ENCODE results near the gene TAOK1. TPM values are rescaled to one million over a fixed set of nuclear protein-coding genes. Genes with fewer than 3 reads are reported as not detected.

The TAOK1 gene
- total and polyA plus RNA-seq, 10 of the 15 experiments (the other 5 are each of a cell fraction or from before 2014, with no cell fraction given) = 2.0 to 27.1 (median 11.8) TPM

DNA sequence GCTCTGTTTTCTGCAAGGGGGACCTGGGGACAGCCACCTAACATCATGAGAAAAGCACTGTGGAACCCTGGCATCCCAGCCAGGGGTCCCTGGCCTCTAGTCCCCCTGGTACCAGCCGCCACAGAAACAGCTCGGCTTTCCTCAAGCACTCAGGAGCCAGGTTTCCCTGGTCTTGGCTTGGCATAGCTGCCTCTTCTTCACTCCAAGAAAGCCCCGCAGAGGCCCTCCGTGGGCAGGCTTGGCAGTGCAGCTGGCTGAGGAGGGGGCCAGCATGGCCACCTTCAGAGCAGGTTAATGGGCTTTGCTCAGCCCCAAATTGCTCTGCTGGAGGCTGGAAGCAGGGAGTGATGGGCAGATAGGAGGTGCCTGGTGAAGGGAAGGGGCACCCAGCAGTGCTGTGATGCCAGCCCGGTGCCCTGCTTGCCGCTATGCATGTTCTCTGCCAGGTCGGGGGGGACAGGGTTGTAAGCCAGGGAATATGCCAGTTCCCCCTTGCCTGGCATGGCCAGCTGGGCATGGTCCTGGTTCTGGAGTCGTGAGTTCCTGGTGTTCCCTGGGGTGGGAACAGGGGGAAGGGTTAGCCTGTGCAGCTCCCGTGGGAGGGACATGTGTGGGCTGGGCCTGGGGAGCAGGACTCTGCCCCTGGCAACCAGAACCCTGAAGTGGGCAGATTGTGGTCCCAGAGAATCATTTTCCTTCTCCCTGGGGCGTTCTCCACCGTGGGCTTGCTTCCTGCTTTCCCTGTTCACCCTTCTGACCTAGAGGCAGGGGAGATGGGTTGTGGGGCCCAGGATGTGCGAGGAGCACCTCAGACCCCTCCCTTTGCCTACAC is 206.0 kb downstream of the TAOK1 start:
- TF ChIP-seq STAT3 (IDR thresholded peaks at IDR 0.05; ENCODE audit: low read depth, low read length) (no peak), MTA3 (IDR thresholded peaks at IDR 0.05; ENCODE audit: borderline replicate concordance, low read length) (no peak), USF1 (IDR thresholded peaks at IDR 0.05; ENCODE audit: borderline replicate concordance, extremely low read length, insufficient read depth, low read depth, low read length) (no peak), CBFB (IDR thresholded peaks at IDR 0.05; ENCODE audit: low read depth) (no peak)
- CTCF ChIA-PET = interaction anchor here (0.8 to 1.8 kb wide), 2 partner anchors 16 to 17 kb away, joined by 3 to 7 read pairs; no protein-coding TSS in a partner anchor
- BruUV-seq (replicated peaks) = no TSS peak

GRCh38 chr17:29596811-29597210 is 206.6 kb downstream of the TAOK1 start:
- no peaks in the 10 kb centered on the region for H3K36me3 ChIP-seq (ENCODE audit: control insufficient read depth in 2 of 2, insufficient read depth in 2 of 2, low read length in 1 of 2)
- FAIRE-seq (no peak), ATAC-seq (no peak), DNase-seq (ENCODE audit: low read depth, low spot score) (no peak)
- BruUV-seq (replicated peaks) = no TSS peak
- no peak overlapping the region for H3K4me2 ChIP-seq (ENCODE audit: control insufficient read depth, insufficient read depth)
- H3K27me3 ChIP-seq (replicated peaks in 1 of 2; ENCODE audit: control insufficient read depth in 2 of 2, insufficient read depth in 2 of 2, low read length in 1 of 2) = no peaks in the 10 kb centered on the region; a peak in 1 of 4 replicates
- H3K4me3 ChIP-seq = no peak overlapping the region
- ChIA-PET POLR2A (no interaction called here), RAD21 (ENCODE audit: unreplicated experiment) (interaction anchor here (1.2 kb wide), 1 partner anchor 227 kb away, joined by 4 read pairs; no protein-coding TSS in a partner anchor), SMC1A (ENCODE audit: uncharacterized antibody, unreplicated experiment) (no interaction called here), CTCF (interaction anchor here (0.8 to 1.8 kb wide), 2 partner anchors 15 to 16 kb away, joined by 3 to 7 read pairs; no protein-coding TSS in a partner anchor)
- no peak overlapping the region for H2AFZ ChIP-seq (ENCODE audit: control insufficient read depth, low read depth, low read length)
- H3K9ac ChIP-seq (ENCODE audit: control insufficient read depth, insufficient read depth, low read length) = no peak overlapping the region
- no peaks in the 10 kb centered on the region for H3K79me2 ChIP-seq (ENCODE audit: control insufficient read depth, insufficient read depth, low read length)
- H4K20me1 ChIP-seq (ENCODE audit: control insufficient read depth, insufficient read depth) = no peaks in the 10 kb centered on the region
- H3K9me3 ChIP-seq (replicated peaks; ENCODE audit: control insufficient read depth, insufficient read depth, low read length) = no peaks in the 10 kb centered on the region
- in situ Hi-C loops (cut with MboI) (no loop called here), intact Hi-C loops (cut with micrococcal nuclease; ENCODE audit: unreplicated experiment) (loop anchor here (10.0 kb wide), 1 partner anchor 232 kb away; no protein-coding TSS in a partner anchor)
- H3K27ac ChIP-seq (ENCODE audit: control insufficient read depth, insufficient read depth) = no peak overlapping the region
- 62% methylated on average over 9 of the region's 9 CpGs for WGBS (ENCODE audit: insufficient coverage, insufficient replicate concordance, low lambda C conversion rate, missing lambda C conversion rate)
- peaks cover 26% of the 10 kb centered on the region for H3K4me1 ChIP-seq (ENCODE audit: control insufficient read depth, insufficient read depth, low read length)
- TF ChIP-seq YY1 (IDR thresholded peaks at IDR 0.05; ENCODE audit: low read depth, low read length) (no peak), GATAD2B (conservative IDR thresholded peaks at IDR 0.05; ENCODE audit: low read depth) (no peak), CBX3 (IDR thresholded peaks at IDR 0.05; ENCODE audit: borderline replicate concordance, low read depth) (no peak), TCF7 (IDR thresholded peaks at IDR 0.05; ENCODE audit: borderline replicate concordance) (no peak), TCF12 (IDR thresholded peaks at IDR 0.05; ENCODE audit: low read depth, low read length) (no peak), USF1 (IDR thresholded peaks at IDR 0.05; ENCODE audit: borderline replicate concordance, extremely low read length, insufficient read depth, low read depth, low read length) (no peak)
- TF ChIP-seq, protein P1, sequence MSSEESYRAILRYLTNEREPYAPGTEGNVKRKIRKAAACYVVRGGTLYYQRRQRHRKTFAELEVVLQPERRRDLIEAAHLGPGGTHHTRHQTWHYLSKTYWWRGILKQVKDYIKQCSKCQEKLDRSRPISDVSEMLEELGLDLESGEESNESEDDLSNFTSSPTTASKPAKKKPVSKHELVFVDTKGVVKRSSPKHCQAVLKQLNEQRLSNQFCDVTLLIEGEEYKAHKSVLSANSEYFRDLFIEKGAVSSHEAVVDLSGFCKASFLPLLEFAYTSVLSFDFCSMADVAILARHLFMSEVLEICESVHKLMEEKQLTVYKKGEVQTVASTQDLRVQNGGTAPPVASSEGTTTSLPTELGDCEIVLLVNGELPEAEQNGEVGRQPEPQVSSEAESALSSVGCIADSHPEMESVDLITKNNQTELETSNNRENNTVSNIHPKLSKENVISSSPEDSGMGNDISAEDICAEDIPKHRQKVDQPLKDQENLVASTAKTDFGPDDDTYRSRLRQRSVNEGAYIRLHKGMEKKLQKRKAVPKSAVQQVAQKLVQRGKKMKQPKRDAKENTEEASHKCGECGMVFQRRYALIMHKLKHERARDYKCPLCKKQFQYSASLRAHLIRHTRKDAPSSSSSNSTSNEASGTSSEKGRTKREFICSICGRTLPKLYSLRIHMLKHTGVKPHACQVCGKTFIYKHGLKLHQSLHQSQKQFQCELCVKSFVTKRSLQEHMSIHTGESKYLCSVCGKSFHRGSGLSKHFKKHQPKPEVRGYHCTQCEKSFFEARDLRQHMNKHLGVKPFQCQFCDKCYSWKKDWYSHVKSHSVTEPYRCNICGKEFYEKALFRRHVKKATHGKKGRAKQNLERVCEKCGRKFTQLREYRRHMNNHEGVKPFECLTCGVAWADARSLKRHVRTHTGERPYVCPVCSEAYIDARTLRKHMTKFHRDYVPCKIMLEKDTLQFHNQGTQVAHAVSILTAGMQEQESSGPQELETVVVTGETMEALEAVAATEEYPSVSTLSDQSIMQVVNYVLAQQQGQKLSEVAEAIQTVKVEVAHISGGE (CRISPR knock-in tag; IDR thresholded peaks at IDR 0.05) = no peak

More for the DNA sequence above, 206.0 kb downstream of the TAOK1 start:
- Histone ChIP-seq H3K9ac (ENCODE audit: control insufficient read depth, insufficient read depth, low read length) (no peak overlapping the region), H3K36me3 (ENCODE audit: control insufficient read depth in 2 of 2, insufficient read depth in 2 of 2, low read length in 1 of 2) (no peaks in the 10 kb centered on the region), H3K27me3 (replicated peaks in 1 of 2; ENCODE audit: control insufficient read depth in 2 of 2, insufficient read depth in 2 of 2, low read length in 1 of 2) (no peaks in the 10 kb centered on the region; a peak in 1 of 4 replicates), H2AFZ (ENCODE audit: control insufficient read depth, low read depth, low read length) (no peak overlapping the region), H3K4me3 (no peak overlapping the region), H3K9me3 (replicated peaks; ENCODE audit: control insufficient read depth, insufficient read depth, low read length) (no peaks in the 10 kb centered on the region), H3K4me1 (ENCODE audit: control insufficient read depth, insufficient read depth, low read length) (peaks cover 32% of the 10 kb centered on the region), H4K20me1 (ENCODE audit: control insufficient read depth, insufficient read depth) (no peaks in the 10 kb centered on the region), H3K27ac (ENCODE audit: control insufficient read depth, insufficient read depth) (no peak overlapping the region), H3K79me2 (ENCODE audit: control insufficient read depth, insufficient read depth, low read length) (no peaks in the 10 kb centered on the region), H3K4me2 (ENCODE audit: control insufficient read depth, insufficient read depth) (no peak overlapping the region)
- 62% methylated on average over 12 of the region's 12 CpGs for WGBS (ENCODE audit: insufficient coverage, insufficient replicate concordance, low lambda C conversion rate, missing lambda C conversion rate)
- intact Hi-C loops (cut with micrococcal nuclease; ENCODE audit: unreplicated experiment) = loop anchor here (10.0 kb wide), 1 partner anchor 231 kb away; no protein-coding TSS in a partner anchor
- RAD21 ChIA-PET (ENCODE audit: unreplicated experiment) = no interaction called here
- FAIRE-seq (no peak), DNase-seq (ENCODE audit: low read depth, low spot score) (no peak), ATAC-seq (no peak)
- in situ Hi-C loops (cut with MboI) = no loop called here
- POLR2A ChIA-PET = no interaction called here
- SMC1A ChIA-PET (ENCODE audit: uncharacterized antibody, unreplicated experiment) = no interaction called here

Measured in GM12878 (cell line).